Gastrocnemius medialis (tissue), 4 donors: ENCODE data around the gene FRS3. TPM values are rescaled to one million over a fixed set of nuclear protein-coding genes. Genes with fewer than 3 reads are reported as not detected.
"Not testable (repeated sequence)": the region's sequence is repeated elsewhere in the genome, so short reads cannot be mapped to it uniquely, and the experiment has no call there.

ENCODE experiments used
- ATAC-seq, 2 donors: fragments of 150-250 bp; one replicate each; pipeline ENCODE4 v1.9.1; 2016
- DNase-seq, 2 donors: peaks; one replicate each; pipeline ENCODE4 v3.0.0-alpha.2; 2019
- H3K27ac ChIP-seq, 4 donors: fragments of 200-600 bp; sonication (generic); 1 replicate in 1 of 4; 2 replicates in 3 of 4; pipeline ENCODE4 v1.5.1; 2016 to 2018; ENCODE audit warnings: mild to moderate bottlenecking in 2 of 4, moderate library complexity in 1 of 4
- H3K27me3 ChIP-seq, 3 donors: fragments of 200-600 bp; sonication (generic) in 2 of 3; 1 replicate in 1 of 3; 2 replicates in 2 of 3; pipeline versions ENCODE4 v1.5.1 to v1.6.0; 2016 to 2019; ENCODE audit warnings: mild to moderate bottlenecking in 1 of 3, moderate library complexity in 1 of 3
- H3K36me3 ChIP-seq, 2 donors: fragments of 200-600 bp; sonication (generic) in 1 of 2; one replicate each; pipeline ENCODE4 v1.5.1; 2017 to 2018
- H3K4me1 ChIP-seq, 2 donors: fragments of 200-600 bp; sonication (generic) in 1 of 2; one replicate each; pipeline ENCODE4 v1.5.1; 2016 to 2017; ENCODE audit warnings: mild to moderate bottlenecking in 2 of 2
- H3K4me3 ChIP-seq, 4 donors: fragments of 200-600 bp; sonication (generic) in 3 of 4; 1 replicate in 1 of 4; 2 replicates in 3 of 4; pipeline ENCODE4 v1.5.1; 2016 to 2019; ENCODE audit warnings: mild to moderate bottlenecking in 2 of 4
- H3K9me3 ChIP-seq, 3 donors: fragments of 200-600 bp; sonication (generic) in 2 of 3; 1 replicate in 1 of 3; 2 replicates in 2 of 3; pipeline ENCODE4 v1.5.1; 2016 to 2019
- POLR2A ChIP-seq, 2 donors: fragments of 450-650 bp; IDR thresholded peaks; one replicate each; pipeline ENCODE4 v1.6.1; 2017; ENCODE audit warnings: antibody characterized with exemption in 2 of 2, mild to moderate bottlenecking in 2 of 2, moderate library complexity in 2 of 2
- in situ Hi-C, 4 donors: fragments of 200-750 bp; cut with MboI; loops; one replicate each; pipeline versions ENCODE4 v1.15.0 to v1.8.0; 2017; ENCODE audit warnings: low sequenced_read_pairs in 4 of 4
- intact Hi-C: fragments of 100-400 bp; cut with DNase I; formaldehyde crosslinking; loops from one replicate; pipeline ENCODE4 v1.15.1; 2023; ENCODE audit warnings: low total_unique reads
- total RNA-seq, 4 donors: library from RNA; depleted of rRNA; stranded (reverse); fragments of >200 nt; gene quantifications; one replicate each; pipeline versions ENCODE4 v1.1.0 to v1.2.3, GENCODE V29; 2016
- TF ChIP-seq, protein P1 (sequence below), 5 experiments: fragments of 450-650 bp in 3 of 5; fragments of 200-600 bp in 2 of 5; sonication (generic) in 2 of 5; IDR thresholded peaks in 4 of 5; conservative IDR thresholded peaks in 1 of 5; 1 replicate in 4 of 5; 2 replicates in 1 of 5; pipeline ENCODE4 v1.5.1; 2016 to 2019; ENCODE audit warnings: antibody characterized with exemption in 5 of 5, mild to moderate bottlenecking in 3 of 5, moderate library complexity in 3 of 5

The FRS3 gene
- total RNA-seq, 4 donors from 2014 or later: 2.9 to 6.9 (median 5.5) TPM

DNA sequence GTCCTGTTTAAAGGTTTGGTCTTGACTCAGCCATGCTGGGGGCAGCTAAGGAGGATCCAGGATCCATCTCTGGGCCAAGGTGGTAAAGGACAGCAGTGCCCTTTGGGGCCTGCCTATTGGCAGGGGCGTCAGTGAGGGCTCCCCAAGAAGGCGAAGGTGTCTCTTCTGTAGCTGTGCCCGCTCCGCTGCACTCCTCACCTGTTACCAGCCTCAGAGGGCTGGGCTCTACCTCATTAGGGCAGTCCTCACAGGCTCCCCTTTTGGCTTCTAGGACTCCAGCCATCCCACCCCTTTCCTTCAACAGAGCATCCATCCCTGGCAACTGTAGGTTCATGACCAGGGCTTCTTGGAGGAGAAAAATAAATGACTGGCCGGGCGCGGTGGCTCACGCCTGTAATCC lies 10.3 kb downstream of the FRS3 start:
- in situ Hi-C loops (loop anchor here in 1 of 4 donors (25.0 kb wide), 1 partner anchor 157 kb away; no protein-coding TSS in a partner anchor), intact Hi-C loops (no loop called here)
- DNase-seq (no peak), ATAC-seq (no peak)
- Histone ChIP-seq H3K27me3 (no peaks in the 10 kb centered on the region), H3K4me3 (no peak overlapping the region), H3K4me1 (no peaks in the 10 kb centered on the region), H3K27ac (no peak overlapping the region), H3K36me3 (peaks cover 0 to 39% of the 10 kb centered on the region in 2 donors), H3K9me3 (no peaks in the 10 kb centered on the region)
- TF ChIP-seq, protein P1, sequence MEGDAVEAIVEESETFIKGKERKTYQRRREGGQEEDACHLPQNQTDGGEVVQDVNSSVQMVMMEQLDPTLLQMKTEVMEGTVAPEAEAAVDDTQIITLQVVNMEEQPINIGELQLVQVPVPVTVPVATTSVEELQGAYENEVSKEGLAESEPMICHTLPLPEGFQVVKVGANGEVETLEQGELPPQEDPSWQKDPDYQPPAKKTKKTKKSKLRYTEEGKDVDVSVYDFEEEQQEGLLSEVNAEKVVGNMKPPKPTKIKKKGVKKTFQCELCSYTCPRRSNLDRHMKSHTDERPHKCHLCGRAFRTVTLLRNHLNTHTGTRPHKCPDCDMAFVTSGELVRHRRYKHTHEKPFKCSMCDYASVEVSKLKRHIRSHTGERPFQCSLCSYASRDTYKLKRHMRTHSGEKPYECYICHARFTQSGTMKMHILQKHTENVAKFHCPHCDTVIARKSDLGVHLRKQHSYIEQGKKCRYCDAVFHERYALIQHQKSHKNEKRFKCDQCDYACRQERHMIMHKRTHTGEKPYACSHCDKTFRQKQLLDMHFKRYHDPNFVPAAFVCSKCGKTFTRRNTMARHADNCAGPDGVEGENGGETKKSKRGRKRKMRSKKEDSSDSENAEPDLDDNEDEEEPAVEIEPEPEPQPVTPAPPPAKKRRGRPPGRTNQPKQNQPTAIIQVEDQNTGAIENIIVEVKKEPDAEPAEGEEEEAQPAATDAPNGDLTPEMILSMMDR (IDR thresholded peaks at IDR 0.05 in 4 of 5, conservative IDR thresholded peaks at IDR 0.05 in 1 of 5): no peak
- TF ChIP-seq POLR2A (IDR thresholded peaks at IDR 0.05): no peak

DNA sequence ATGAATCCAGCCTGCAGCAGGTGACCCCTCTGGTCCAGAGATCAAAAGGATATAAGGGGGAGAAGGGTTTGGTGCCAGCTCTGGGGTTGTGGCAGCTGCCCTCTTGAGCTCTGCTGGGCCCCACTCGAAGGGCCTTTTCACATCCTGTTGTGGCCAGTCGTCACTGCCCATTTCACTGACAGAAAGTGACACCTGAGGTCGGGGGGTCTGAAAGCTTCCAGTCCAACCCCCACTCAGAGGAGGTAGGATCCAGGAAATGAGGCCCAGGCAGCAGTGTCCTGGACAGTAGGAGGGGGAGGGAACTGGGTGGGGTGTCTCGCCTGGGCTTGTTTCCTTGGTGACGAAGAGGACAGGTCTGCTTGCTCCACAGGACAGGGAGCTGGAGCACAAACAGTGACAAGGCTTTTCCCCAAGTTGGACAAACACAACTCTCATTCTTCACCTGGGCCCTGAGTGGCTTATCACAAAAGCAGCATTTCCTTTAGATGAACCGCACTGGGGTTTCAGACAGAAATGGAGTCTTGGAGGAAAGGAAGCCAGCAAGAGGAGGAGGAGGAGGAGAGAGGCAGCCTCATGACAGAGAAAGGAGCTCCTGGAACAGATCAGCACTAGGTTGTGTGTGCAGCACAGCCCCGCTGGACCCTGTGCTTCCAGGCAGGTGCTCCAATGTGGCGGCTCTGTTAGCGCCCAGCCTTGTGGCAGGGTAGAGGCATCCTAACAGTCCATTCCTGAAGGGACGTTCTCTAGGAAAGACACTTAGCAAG lies 11.0 kb downstream of the FRS3 start:
- Histone ChIP-seq H3K27me3 (no peaks in the 10 kb centered on the region), H3K4me1 (no peaks in the 10 kb centered on the region), H3K27ac (no peak overlapping the region), H3K36me3 (peaks cover 0 to 32% of the 10 kb centered on the region in 2 donors), H3K9me3 (no peaks in the 10 kb centered on the region), H3K4me3 (no peak overlapping the region)
- DNase-seq: no peak
- in situ Hi-C loops (loop anchor here in 1 of 4 donors (25.0 kb wide), 1 partner anchor 156 kb away; no protein-coding TSS in a partner anchor), intact Hi-C loops (no loop called here)
- ATAC-seq: no peak
- no peak for TF ChIP-seq POLR2A (IDR thresholded peaks at IDR 0.05)
- TF ChIP-seq, protein P1 (IDR thresholded peaks at IDR 0.05 in 4 of 5, conservative IDR thresholded peaks at IDR 0.05 in 1 of 5): no peak

DNA sequence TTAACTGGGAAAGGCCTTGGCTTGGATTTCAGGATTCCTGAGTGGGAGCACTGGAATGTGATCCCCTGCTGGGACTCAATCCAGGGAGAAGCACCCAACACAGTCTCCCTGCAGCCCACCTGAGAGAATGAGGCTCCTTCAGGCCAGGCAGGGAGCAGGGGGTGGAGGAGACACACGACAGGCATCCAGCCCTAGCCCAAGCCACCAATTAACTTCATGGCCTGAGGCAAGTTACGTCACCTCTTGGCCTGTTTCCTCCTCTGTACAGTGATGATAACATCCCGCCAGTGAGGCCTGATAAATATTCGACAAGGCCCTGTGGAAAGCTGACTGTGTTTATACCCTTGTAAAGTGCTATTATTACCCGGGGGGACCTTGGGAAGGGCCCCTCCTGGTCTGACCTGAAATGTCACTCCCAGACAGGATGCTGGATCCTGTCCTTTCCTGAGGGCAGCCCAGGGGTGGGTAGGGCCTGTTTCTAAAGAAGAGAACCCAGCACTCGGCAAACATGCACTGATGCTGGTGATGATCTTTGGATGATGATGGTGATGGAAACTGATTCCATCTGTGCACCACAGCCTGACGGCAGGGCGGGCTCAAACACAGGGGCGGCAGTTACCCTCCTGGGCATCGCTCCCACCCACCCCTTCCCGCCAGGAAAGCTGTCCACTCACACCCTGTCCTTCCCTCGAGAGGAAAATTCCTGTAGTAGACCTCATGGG lies 12.4 kb downstream of the FRS3 start:
- TF ChIP-seq, protein P1 (IDR thresholded peaks at IDR 0.05 in 4 of 5, conservative IDR thresholded peaks at IDR 0.05 in 1 of 5): no peak
- no peak for TF ChIP-seq POLR2A (IDR thresholded peaks at IDR 0.05)
- Histone ChIP-seq H3K27ac (no peak overlapping the region), H3K27me3 (no peaks in the 10 kb centered on the region), H3K36me3 (peaks cover 0 to 24% of the 10 kb centered on the region in 2 donors), H3K4me1 (no peaks in the 10 kb centered on the region), H3K4me3 (no peak overlapping the region), H3K9me3 (no peaks in the 10 kb centered on the region)
- DNase-seq: no peak
- no peak for ATAC-seq
- intact Hi-C loops: no loop called here
- in situ Hi-C loops: loop anchor here in 1 of 4 donors (25.0 kb wide), 1 partner anchor 155 kb away; no protein-coding TSS in a partner anchor

DNA sequence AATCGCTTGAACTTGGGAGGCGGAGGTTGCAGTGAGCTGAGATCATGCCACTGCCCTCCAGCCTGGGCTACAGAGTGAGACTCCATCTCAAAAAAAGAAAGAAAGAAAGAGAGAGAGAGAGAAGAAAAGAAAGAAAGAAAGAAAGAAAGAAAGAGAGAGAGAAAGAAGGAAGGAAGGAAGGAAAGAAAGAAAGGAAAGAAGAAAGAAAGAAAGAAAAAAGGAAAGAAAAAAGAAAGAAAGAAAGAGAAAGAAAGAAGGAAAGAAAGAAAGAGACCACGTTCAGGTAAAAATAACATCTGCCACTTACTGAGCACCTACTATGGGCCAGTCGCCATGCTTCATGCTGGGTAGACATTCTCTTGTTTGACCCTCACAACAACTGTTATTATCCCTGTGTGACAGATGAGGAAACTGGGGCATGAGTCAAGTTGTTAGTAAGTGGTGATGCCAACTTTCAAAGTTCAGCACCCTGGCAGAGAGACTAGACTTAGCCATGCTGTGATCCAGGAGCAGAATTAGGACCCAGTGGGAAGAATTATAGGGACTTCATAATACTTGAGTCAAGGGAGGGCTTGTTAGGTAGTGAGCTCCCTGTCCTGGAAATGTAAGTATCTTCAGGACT lies 13.5 kb downstream of the FRS3 start:
- not testable (repeated sequence) for DNase-seq

More for the DNA sequence above, 13.5 kb downstream of the FRS3 start:
- ATAC-seq, H3K9me3 ChIP-seq, H3K4me1 ChIP-seq, H3K27me3 ChIP-seq, H3K27ac ChIP-seq, H3K4me3 ChIP-seq, intact Hi-C loops: not testable (repeated sequence)
- in situ Hi-C loops: loop anchor here in 1 of 4 donors (25.0 kb wide), 1 partner anchor 154 kb away; no protein-coding TSS in a partner anchor
- peaks cover 0 to 13% of the 10 kb centered on the region in 2 donors for H3K36me3 ChIP-seq
